ENCODE data around the gene HOXB13. TPM values are rescaled to one million over a fixed set of nuclear protein-coding genes. Genes with fewer than 3 reads are reported as not detected.

Gene HOXB13
- polyA plus RNA-seq, 1 of the 3 experiments (the other 2 are of a cell fraction), result not detected

DNA sequence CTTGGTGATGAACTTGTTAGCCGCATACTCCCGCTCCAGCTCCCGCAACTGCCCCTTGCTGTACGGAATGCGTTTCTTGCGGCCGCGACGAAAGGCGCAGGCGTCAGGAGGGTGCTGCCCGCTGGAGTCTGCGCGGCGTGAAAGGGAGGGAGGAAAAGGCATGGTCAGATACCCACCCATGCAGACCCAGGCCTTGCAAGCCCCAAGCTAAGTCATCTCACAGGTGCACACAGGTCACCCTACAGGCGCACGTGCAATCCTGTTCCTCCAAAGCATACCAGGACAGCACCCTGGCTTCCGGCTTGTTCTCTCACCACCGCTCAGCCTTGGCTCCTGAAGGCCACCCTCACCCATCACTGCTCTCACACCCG is 1.6 kb downstream of the HOXB13 start:
- no peak overlapping the region for H2AFZ ChIP-seq (ENCODE audit: low read depth)
- H3K79me2 ChIP-seq (ENCODE audit: insufficient read depth), result no peaks in the 10 kb centered on the region
- H3K36me3 ChIP-seq (replicated peaks in 1 of 2; ENCODE audit: control insufficient read depth in 1 of 2, insufficient read depth in 2 of 2, low read length in 1 of 2), result no peaks in the 10 kb centered on the region
- TF ChIP-seq FOXM1 (IDR thresholded peaks at IDR 0.05; ENCODE audit: low read depth) (no peak), MAX (IDR thresholded peaks at IDR 0.05; ENCODE audit: low read depth) (no peak), POLR2AphosphoS5 (IDR thresholded peaks at IDR 0.05; ENCODE audit: low read depth, low read length) (no peak)
- TF ChIP-seq, protein P1, sequence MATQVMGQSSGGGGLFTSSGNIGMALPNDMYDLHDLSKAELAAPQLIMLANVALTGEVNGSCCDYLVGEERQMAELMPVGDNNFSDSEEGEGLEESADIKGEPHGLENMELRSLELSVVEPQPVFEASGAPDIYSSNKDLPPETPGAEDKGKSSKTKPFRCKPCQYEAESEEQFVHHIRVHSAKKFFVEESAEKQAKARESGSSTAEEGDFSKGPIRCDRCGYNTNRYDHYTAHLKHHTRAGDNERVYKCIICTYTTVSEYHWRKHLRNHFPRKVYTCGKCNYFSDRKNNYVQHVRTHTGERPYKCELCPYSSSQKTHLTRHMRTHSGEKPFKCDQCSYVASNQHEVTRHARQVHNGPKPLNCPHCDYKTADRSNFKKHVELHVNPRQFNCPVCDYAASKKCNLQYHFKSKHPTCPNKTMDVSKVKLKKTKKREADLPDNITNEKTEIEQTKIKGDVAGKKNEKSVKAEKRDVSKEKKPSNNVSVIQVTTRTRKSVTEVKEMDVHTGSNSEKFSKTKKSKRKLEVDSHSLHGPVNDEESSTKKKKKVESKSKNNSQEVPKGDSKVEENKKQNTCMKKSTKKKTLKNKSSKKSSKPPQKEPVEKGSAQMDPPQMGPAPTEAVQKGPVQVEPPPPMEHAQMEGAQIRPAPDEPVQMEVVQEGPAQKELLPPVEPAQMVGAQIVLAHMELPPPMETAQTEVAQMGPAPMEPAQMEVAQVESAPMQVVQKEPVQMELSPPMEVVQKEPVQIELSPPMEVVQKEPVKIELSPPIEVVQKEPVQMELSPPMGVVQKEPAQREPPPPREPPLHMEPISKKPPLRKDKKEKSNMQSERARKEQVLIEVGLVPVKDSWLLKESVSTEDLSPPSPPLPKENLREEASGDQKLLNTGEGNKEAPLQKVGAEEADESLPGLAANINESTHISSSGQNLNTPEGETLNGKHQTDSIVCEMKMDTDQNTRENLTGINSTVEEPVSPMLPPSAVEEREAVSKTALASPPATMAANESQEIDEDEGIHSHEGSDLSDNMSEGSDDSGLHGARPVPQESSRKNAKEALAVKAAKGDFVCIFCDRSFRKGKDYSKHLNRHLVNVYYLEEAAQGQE (IDR thresholded peaks at IDR 0.05; ENCODE audit: low read depth, low read length), result no peak
- DNase-seq, result no peak
- H3K27ac ChIP-seq (ENCODE audit: low read depth in 2 of 2, low read length in 1 of 2), result no peak overlapping the region
- H3K9me3 ChIP-seq, result no peaks in the 10 kb centered on the region
- WGBS (ENCODE audit: low lambda C conversion rate), result 26% methylated on average over 19 of the region's 20 CpGs
- no peak overlapping the region for H3K4me2 ChIP-seq
- H4K20me1 ChIP-seq (ENCODE audit: insufficient read depth), result no peaks in the 10 kb centered on the region
- H3K27me3 ChIP-seq (ENCODE audit: insufficient read depth), result peaks cover 99% of the 10 kb centered on the region
- no peak overlapping the region for H3K4me3 ChIP-seq (ENCODE audit: low read depth in 2 of 2, low read length in 1 of 2)
- no peaks in the 10 kb centered on the region for H3K4me1 ChIP-seq (ENCODE audit: control insufficient read depth in 1 of 2, insufficient read depth in 2 of 2, low read depth in 1 of 2, low read length in 1 of 2)
- H3K9ac ChIP-seq, result no peak overlapping the region
- ChIA-PET CTCF (interaction anchor here (0.6 to 13.9 kb wide), 10 partner anchors 9 to 306 kb away, joined by 3 to 328 read pairs (median 8); no protein-coding TSS in a partner anchor), POLR2A (interaction anchor here (0.6 kb wide), 1 partner anchor 158 kb away, joined by 3 read pairs; no protein-coding TSS in a partner anchor)
- no peaks in the 10 kb centered on the region for H3F3A ChIP-seq (replicated peaks; ENCODE audit: insufficient read depth)
- H3K9me2 ChIP-seq, result no peaks in the 10 kb centered on the region

- H3K9me3 ChIP-seq, result no peaks in the 10 kb centered on the region
- no peak overlapping the region for H3K27ac ChIP-seq (ENCODE audit: low read depth in 2 of 2, low read length in 1 of 2)
- H2AFZ ChIP-seq (ENCODE audit: low read depth), result no peak overlapping the region
- POLR2A ChIA-PET, result interaction anchor here (0.5 to 0.6 kb wide), 2 partner anchors 21 to 158 kb away, joined by 3 read pairs; no protein-coding TSS in a partner anchor
- H3K79me2 ChIP-seq (ENCODE audit: insufficient read depth), result no peaks in the 10 kb centered on the region
- H3K4me2 ChIP-seq, result no peak overlapping the region
- no peaks in the 10 kb centered on the region for H3K4me1 ChIP-seq (ENCODE audit: control insufficient read depth in 1 of 2, insufficient read depth in 2 of 2, low read depth in 1 of 2, low read length in 1 of 2)
- H4K20me1 ChIP-seq (ENCODE audit: insufficient read depth), result no peaks in the 10 kb centered on the region
- no peak for DNase-seq
- H3K4me3 ChIP-seq (ENCODE audit: low read depth in 2 of 2, low read length in 1 of 2), result no peak overlapping the region
- no peaks in the 10 kb centered on the region for H3K9me2 ChIP-seq
- H3F3A ChIP-seq (replicated peaks; ENCODE audit: insufficient read depth), result no peaks in the 10 kb centered on the region
- CTCF ChIA-PET, result interaction anchor here (1.1 to 13.9 kb wide), 13 partner anchors 8 to 306 kb away, joined by 3 to 328 read pairs (median 16); partner anchors contain the start of gene TTLL6
- H3K27me3 ChIP-seq (ENCODE audit: insufficient read depth), result peaks cover 99% of the 10 kb centered on the region
- H3K36me3 ChIP-seq (replicated peaks in 1 of 2; ENCODE audit: control insufficient read depth in 1 of 2, insufficient read depth in 2 of 2, low read length in 1 of 2), result no peaks in the 10 kb centered on the region
- H3K9ac ChIP-seq, result no peak overlapping the region
- WGBS (ENCODE audit: low lambda C conversion rate), result 18% methylated on average over 18 of the region's 20 CpGs
- TF ChIP-seq, protein P2, sequence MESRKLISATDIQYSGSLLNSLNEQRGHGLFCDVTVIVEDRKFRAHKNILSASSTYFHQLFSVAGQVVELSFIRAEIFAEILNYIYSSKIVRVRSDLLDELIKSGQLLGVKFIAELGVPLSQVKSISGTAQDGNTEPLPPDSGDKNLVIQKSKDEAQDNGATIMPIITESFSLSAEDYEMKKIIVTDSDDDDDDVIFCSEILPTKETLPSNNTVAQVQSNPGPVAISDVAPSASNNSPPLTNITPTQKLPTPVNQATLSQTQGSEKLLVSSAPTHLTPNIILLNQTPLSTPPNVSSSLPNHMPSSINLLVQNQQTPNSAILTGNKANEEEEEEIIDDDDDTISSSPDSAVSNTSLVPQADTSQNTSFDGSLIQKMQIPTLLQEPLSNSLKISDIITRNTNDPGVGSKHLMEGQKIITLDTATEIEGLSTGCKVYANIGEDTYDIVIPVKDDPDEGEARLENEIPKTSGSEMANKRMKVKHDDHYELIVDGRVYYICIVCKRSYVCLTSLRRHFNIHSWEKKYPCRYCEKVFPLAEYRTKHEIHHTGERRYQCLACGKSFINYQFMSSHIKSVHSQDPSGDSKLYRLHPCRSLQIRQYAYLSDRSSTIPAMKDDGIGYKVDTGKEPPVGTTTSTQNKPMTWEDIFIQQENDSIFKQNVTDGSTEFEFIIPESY (IDR thresholded peaks at IDR 0.05; ENCODE audit: borderline replicate concordance, low read depth), result no peak
- TF ChIP-seq TAF1 (IDR thresholded peaks at IDR 0.05; ENCODE audit: borderline replicate concordance, low read depth, low read length) (no peak), RXRA (IDR thresholded peaks at IDR 0.05; ENCODE audit: borderline replicate concordance, low read depth) (no peak), MAX (IDR thresholded peaks at IDR 0.05; ENCODE audit: low read depth) (no peak), GABPA (IDR thresholded peaks at IDR 0.05; ENCODE audit: low read depth) (no peak), FOSL2 (IDR thresholded peaks at IDR 0.05; ENCODE audit: borderline replicate concordance, low read depth) (no peak)
- TF ChIP-seq, protein P3, sequence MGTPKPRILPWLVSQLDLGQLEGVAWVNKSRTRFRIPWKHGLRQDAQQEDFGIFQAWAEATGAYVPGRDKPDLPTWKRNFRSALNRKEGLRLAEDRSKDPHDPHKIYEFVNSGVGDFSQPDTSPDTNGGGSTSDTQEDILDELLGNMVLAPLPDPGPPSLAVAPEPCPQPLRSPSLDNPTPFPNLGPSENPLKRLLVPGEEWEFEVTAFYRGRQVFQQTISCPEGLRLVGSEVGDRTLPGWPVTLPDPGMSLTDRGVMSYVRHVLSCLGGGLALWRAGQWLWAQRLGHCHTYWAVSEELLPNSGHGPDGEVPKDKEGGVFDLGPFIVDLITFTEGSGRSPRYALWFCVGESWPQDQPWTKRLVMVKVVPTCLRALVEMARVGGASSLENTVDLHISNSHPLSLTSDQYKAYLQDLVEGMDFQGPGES (IDR thresholded peaks at IDR 0.05; ENCODE audit: low read depth, low read length), result no peak
- TF ChIP-seq, protein P4, sequence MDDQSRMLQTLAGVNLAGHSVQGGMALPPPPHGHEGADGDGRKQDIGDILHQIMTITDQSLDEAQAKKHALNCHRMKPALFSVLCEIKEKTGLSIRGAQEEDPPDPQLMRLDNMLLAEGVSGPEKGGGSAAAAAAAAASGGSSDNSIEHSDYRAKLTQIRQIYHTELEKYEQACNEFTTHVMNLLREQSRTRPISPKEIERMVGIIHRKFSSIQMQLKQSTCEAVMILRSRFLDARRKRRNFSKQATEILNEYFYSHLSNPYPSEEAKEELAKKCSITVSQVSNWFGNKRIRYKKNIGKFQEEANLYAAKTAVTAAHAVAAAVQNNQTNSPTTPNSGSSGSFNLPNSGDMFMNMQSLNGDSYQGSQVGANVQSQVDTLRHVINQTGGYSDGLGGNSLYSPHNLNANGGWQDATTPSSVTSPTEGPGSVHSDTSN (IDR thresholded peaks at IDR 0.05), result no peak
- TF ChIP-seq, protein P1 (IDR thresholded peaks at IDR 0.05; ENCODE audit: low read depth, low read length), result no peak
Observed at GRCh38 chr17:48726114-48726915, 2.2 kb downstream of the HOXB13 start.

Measured in SK-N-SH (cell line).